ENCODE measurements around the gene PTPN23. TPM values are rescaled to one million over a fixed set of nuclear protein-coding genes. Genes with fewer than 3 reads are reported as not detected.

The PTPN23 gene
- polyA plus RNA-seq, 1 experiment: 1.3 TPM

GRCh38 chr3:47370887-47371697 lies 9.7 kb upstream of the PTPN23 start:
- POLR2A ChIA-PET: interaction anchor here (1.7 kb wide), 1 partner anchor 10 kb away, joined by 5 read pairs; the partner anchor contains the start of gene PTPN23
- Histone ChIP-seq H3K27ac (ENCODE audit: low read depth, low read length) (no peak overlapping the region), H3K9me3 (ENCODE audit: control insufficient read depth, insufficient read depth, low read length) (no peaks in the 10 kb centered on the region), H3K4me3 (ENCODE audit: low read depth, low read length) (no peak overlapping the region), H3K27me3 (ENCODE audit: control insufficient read depth, insufficient read depth, low read length) (peaks cover 5% of the 10 kb centered on the region)
- TF ChIP-seq, protein P1, sequence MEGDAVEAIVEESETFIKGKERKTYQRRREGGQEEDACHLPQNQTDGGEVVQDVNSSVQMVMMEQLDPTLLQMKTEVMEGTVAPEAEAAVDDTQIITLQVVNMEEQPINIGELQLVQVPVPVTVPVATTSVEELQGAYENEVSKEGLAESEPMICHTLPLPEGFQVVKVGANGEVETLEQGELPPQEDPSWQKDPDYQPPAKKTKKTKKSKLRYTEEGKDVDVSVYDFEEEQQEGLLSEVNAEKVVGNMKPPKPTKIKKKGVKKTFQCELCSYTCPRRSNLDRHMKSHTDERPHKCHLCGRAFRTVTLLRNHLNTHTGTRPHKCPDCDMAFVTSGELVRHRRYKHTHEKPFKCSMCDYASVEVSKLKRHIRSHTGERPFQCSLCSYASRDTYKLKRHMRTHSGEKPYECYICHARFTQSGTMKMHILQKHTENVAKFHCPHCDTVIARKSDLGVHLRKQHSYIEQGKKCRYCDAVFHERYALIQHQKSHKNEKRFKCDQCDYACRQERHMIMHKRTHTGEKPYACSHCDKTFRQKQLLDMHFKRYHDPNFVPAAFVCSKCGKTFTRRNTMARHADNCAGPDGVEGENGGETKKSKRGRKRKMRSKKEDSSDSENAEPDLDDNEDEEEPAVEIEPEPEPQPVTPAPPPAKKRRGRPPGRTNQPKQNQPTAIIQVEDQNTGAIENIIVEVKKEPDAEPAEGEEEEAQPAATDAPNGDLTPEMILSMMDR (IDR thresholded peaks at IDR 0.05; ENCODE audit: low read depth, low read length): no peak
- no peak for DNase-seq (ENCODE audit: low read depth, low spot score)
- CTCF ChIA-PET: interaction anchor here (0.6 to 1.4 kb wide), 11 partner anchors 10 to 558 kb away, joined by 3 to 8 read pairs (median 4); no protein-coding TSS in a partner anchor

DNA sequence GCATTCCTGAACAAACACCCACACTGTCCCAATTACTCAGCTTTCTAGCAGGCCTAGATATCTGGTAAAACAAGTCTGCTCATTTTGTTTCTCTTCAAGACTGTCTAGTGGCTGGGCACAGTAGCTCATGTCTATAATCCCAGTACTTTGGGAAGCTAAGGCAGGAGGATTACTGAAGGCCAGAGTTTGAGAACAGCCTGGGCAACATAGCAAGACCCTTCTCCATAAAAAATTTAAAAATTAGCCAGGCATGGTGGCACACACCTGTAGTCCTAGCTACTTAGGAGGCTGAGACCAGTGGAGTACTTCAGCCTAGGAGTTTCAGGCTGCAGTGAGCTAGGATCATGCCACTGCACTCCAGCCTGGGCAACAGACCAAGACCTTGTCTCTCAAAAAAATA lies 6.2 kb upstream of the PTPN23 start:
- DNase-seq (ENCODE audit: low read depth, low spot score): no peak
- POLR2A ChIA-PET: no interaction called here

GRCh38 chr3:47376393-47376792 lies 4.4 kb upstream of the PTPN23 start:
- DNase-seq (ENCODE audit: low read depth, low spot score): no peak

More for the DNA sequence above, 6.2 kb upstream of the PTPN23 start:
- Histone ChIP-seq H3K9me3 (ENCODE audit: control insufficient read depth, insufficient read depth, low read length) (no peaks in the 10 kb centered on the region), H3K27ac (ENCODE audit: low read depth, low read length) (no peak overlapping the region), H3K27me3 (ENCODE audit: control insufficient read depth, insufficient read depth, low read length) (no peaks in the 10 kb centered on the region), H3K4me3 (ENCODE audit: low read depth, low read length) (no peak overlapping the region)
- CTCF ChIA-PET: no interaction called here
- TF ChIP-seq, protein P1 (IDR thresholded peaks at IDR 0.05; ENCODE audit: low read depth, low read length): no peak

GRCh38 chr3:47377186-47377585 lies 3.6 kb upstream of the PTPN23 start:
- H3K4me3 ChIP-seq (ENCODE audit: low read depth, low read length): no peak overlapping the region
- TF ChIP-seq, protein P1 (IDR thresholded peaks at IDR 0.05; ENCODE audit: low read depth, low read length): no peak
- CTCF ChIA-PET: interaction anchor here (0.7 kb wide), 1 partner anchor 510 kb away, joined by 3 read pairs; no protein-coding TSS in a partner anchor

More at GRCh38 chr3:47376393-47376792, 4.4 kb upstream of the PTPN23 start:
- Histone ChIP-seq H3K27ac (ENCODE audit: low read depth, low read length) (no peak overlapping the region), H3K9me3 (ENCODE audit: control insufficient read depth, insufficient read depth, low read length) (no peaks in the 10 kb centered on the region; the same call in 1 of the 2 replicates), H3K4me3 (ENCODE audit: low read depth, low read length) (no peak overlapping the region), H3K27me3 (ENCODE audit: control insufficient read depth, insufficient read depth, low read length) (no peaks in the 10 kb centered on the region)
- CTCF ChIA-PET: no interaction called here
- TF ChIP-seq, protein P1 (IDR thresholded peaks at IDR 0.05; ENCODE audit: low read depth, low read length): no peak
- POLR2A ChIA-PET: no interaction called here

DNA sequence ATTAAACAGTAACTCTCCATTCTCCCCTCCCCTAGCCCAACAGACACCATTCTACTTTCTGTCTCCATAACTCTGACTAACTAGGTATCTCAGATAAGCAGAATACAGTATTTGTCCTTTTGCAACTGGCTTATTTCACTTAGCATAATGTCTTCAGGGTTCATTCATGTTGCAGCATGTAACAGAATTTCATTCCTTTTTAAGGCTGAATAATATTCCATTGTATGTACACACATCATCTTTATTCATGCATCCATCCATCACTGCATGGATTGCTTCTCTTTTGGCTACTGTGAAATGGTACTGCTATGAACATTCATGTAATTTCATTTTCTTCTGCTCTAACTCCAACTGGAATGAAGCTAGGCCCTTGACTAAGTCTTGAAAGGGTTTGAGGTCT lies 2.0 kb upstream of the PTPN23 start:
- TF ChIP-seq, protein P1 (IDR thresholded peaks at IDR 0.05; ENCODE audit: low read depth, low read length): no peak
- H3K4me3 ChIP-seq (ENCODE audit: low read depth, low read length): no peak overlapping the region
- DNase-seq (ENCODE audit: low read depth, low spot score): no peak
- H3K9me3 ChIP-seq (ENCODE audit: control insufficient read depth, insufficient read depth, low read length): no peaks in the 10 kb centered on the region; the same call in 1 of the 2 replicates
- no peaks in the 10 kb centered on the region for H3K27me3 ChIP-seq (ENCODE audit: control insufficient read depth, insufficient read depth, low read length)
- ChIA-PET POLR2A (interaction anchor here (1.0 kb wide), 1 partner anchor 16 kb away, joined by 6 read pairs; no protein-coding TSS in a partner anchor), CTCF (no interaction called here)
- H3K27ac ChIP-seq (ENCODE audit: low read depth, low read length): no peak overlapping the region

More at GRCh38 chr3:47377186-47377585, 3.6 kb upstream of the PTPN23 start:
- no peak for DNase-seq (ENCODE audit: low read depth, low spot score)
- POLR2A ChIA-PET: no interaction called here
- Histone ChIP-seq H3K9me3 (ENCODE audit: control insufficient read depth, insufficient read depth, low read length) (no peaks in the 10 kb centered on the region; the same call in 1 of the 2 replicates), H3K27me3 (ENCODE audit: control insufficient read depth, insufficient read depth, low read length) (no peaks in the 10 kb centered on the region), H3K27ac (ENCODE audit: low read depth, low read length) (no peak overlapping the region)

All from AG04450 (cell line).